Testis (tissue), 3 donors: Measurements from ENCODE around the gene CENATAC. TPM values are rescaled to one million over a fixed set of nuclear protein-coding genes. Genes with fewer than 3 reads are reported as not detected.
"Not testable (repeated sequence)": the region's sequence is repeated elsewhere in the genome, so short reads cannot be mapped to it uniquely, and the experiment has no call there.

Experiments used
- DNase-seq: peaks from one replicate; pipeline ENCODE4 v3.0.0-alpha.2; 2019
- H3K27ac ChIP-seq, 2 donors: fragments of 200-600 bp; sonication (generic); one replicate each; pipeline ENCODE4 v1.5.1; 2019
- H3K27me3 ChIP-seq: fragments of 200-600 bp; sonication (generic); one replicate; pipeline ENCODE4 v1.5.1; 2019
- H3K36me3 ChIP-seq: fragments of 200-600 bp; sonication (generic); one replicate; pipeline ENCODE4 v1.5.1; 2017; ENCODE audit warnings: low read depth; ENCODE audit errors: missing control alignments
- H3K4me1 ChIP-seq: fragments of 200-600 bp; sonication (generic); one replicate; pipeline ENCODE4 v1.5.1; 2019
- H3K4me3 ChIP-seq, 2 donors: fragments of 200-600 bp; sonication (generic); one replicate each; pipeline ENCODE4 v1.5.1; 2017 to 2019
- H3K9me3 ChIP-seq: fragments of 200-600 bp; sonication (generic); one replicate; pipeline ENCODE4 v1.5.1; 2017
- CTCF ChIP-seq, 3 experiments: fragments of 450-650 bp in 2 of 3; fragments of 200-600 bp in 1 of 3; sonication (generic) in 1 of 3; IDR thresholded peaks; one replicate each; pipeline ENCODE4 v1.5.1; 2016 to 2019; ENCODE audit warnings: antibody characterized with exemption in 3 of 3, mild to moderate bottlenecking in 2 of 3, moderate library complexity in 1 of 3
- POLR2A ChIP-seq: fragments of 450-650 bp; IDR thresholded peaks from one replicate; pipeline ENCODE4 v1.6.1; 2017; ENCODE audit warnings: antibody characterized with exemption, mild to moderate bottlenecking, moderate library complexity
- WGBS, 2 donors: methylation state at CpG; one replicate each; pipeline ENCODE4 v1.1.5; 2018; 5-methylcytosine and 5-hydroxymethylcytosine counted together
- intact Hi-C: fragments of 100-400 bp; cut with DNase I; formaldehyde crosslinking; loops from one replicate; pipeline ENCODE4 v1.15.1; 2023; ENCODE audit warnings: low total_unique reads
- microRNA-seq, 2 donors: library from miRNA; unstranded; fragments of <30 nt; microRNA quantifications; one replicate each; pipeline ENCODE4, GENCODE V29; 2016; ENCODE audit warnings: borderline number of aligned reads in 2 of 2, borderline replicate concordance in 1 of 2
- polyA plus RNA-seq: library from polyadenylated mRNA; stranded (reverse); fragments of 350-450 nt; fragmentation: Illumina TruSeq; extraction: RNeasy Lipid Tissue Mini Kit (QIAGEN cat#74804); gene quantifications from one replicate; pipeline ENCODE4 v1.2.3, GENCODE V29; 2014; ENCODE audit warnings: low read depth, low replicate concordance; ENCODE audit not compliant: insufficient read depth
- small RNA-seq, 2 donors: library from RNA; depleted of rRNA; stranded (forward); fragments of <200 nt; gene quantifications; one replicate each; pipeline ENCODE3, GENCODE V24; 2016
- total RNA-seq, 2 donors: library from RNA; depleted of rRNA; stranded (reverse); fragments of >200 nt; gene quantifications; one replicate each; pipeline ENCODE4 v1.2.3, GENCODE V29; 2016

The CENATAC gene
- total and polyA plus RNA-seq, 3 donors from 2014 or later: 16.6 to 74.9 (median 54.8) TPM

- 0 to 1% methylated on average over 8 to 68 of the region's 79 CpGs for WGBS, 2 donors
- H3K4me3 ChIP-seq: peak within 1 kb of the TSS; percentile 90 to 96
- peaks cover 12% of the 10 kb centered on the region for H3K4me1 ChIP-seq
- peak within 1 kb of the TSS; percentile 77 to 83 for H3K27ac ChIP-seq
- TF ChIP-seq POLR2A (peak; percentile 41), CTCF (IDR thresholded peaks at IDR 0.05) (peak in 1 of 3 experiments; percentile 10)
- DNase-seq: peak; percentile 98
- H3K9me3 ChIP-seq: no peaks in the 10 kb centered on the region
- no peaks in the 10 kb centered on the region for H3K27me3 ChIP-seq
- no peaks in the 10 kb centered on the region for H3K36me3 ChIP-seq
- intact Hi-C loops: loop anchor here (5.0 kb wide), 1 partner anchor 40 kb away; a partner anchor contains a TSS
Measured at GRCh38 chr11:119057000-119057769, 59.2 kb downstream of the CENATAC start, which contains the start of gene HYOU1. Gene HYOU1, minus strand, starts transcription at chr11:119057205. Its CDS starts 1,045 bp downstream, at chr11:119056160.

- H3K36me3 ChIP-seq: not testable (repeated sequence)
- intact Hi-C loops: loop anchor here (5.0 kb wide), 1 partner anchor 38 kb away; a partner anchor contains a TSS
Measured at GRCh38 chr11:119059128-119059527, 61.2 kb downstream of the CENATAC start.

GRCh38 chr11:119061256-119061655, 63.3 kb downstream of the CENATAC start:
- intact Hi-C loops: no loop called here
- Histone ChIP-seq H3K27me3 (no peaks in the 10 kb centered on the region), H3K27ac (no peak overlapping the region), H3K9me3 (no peaks in the 10 kb centered on the region), H3K4me1 (peaks cover 12% of the 10 kb centered on the region), H3K36me3 (no peaks in the 10 kb centered on the region), H3K4me3 (no peak overlapping the region)
- no peak for DNase-seq
- 91 to 92% methylated on average over 3 of the region's 3 CpGs for WGBS, 2 donors
- TF ChIP-seq POLR2A: no peak

More at GRCh38 chr11:119059128-119059527, 61.2 kb downstream of the CENATAC start:
- not testable (repeated sequence) for H3K9me3 ChIP-seq, H3K27me3 ChIP-seq, H3K4me3 ChIP-seq, DNase-seq, H3K27ac ChIP-seq
- 93% methylated on average over 26 of the region's 35 CpGs; no CpG with 5 or more reads in 1 of the 2 donors for WGBS, 2 donors
- H3K4me1 ChIP-seq: peaks cover 16% of the 10 kb centered on the region

GRCh38 chr11:119062779-119063178, 64.8 kb downstream of the CENATAC start:
- WGBS, 2 donors: 53 to 60% methylated on average over 5 of the region's 5 CpGs

GRCh38 chr11:119065369-119065768, 67.4 kb downstream of the CENATAC start:
- intact Hi-C loops: no loop called here
- TF ChIP-seq POLR2A: no peak
- TF ChIP-seq CTCF (IDR thresholded peaks at IDR 0.05): peak in 1 of 3 experiments; percentile 20
- H3K36me3 ChIP-seq: no peaks in the 10 kb centered on the region

More at GRCh38 chr11:119062779-119063178, 64.8 kb downstream of the CENATAC start:
- Histone ChIP-seq H3K4me3 (no peak overlapping the region), H3K4me1 (peaks cover 11% of the 10 kb centered on the region), H3K36me3 (no peaks in the 10 kb centered on the region), H3K27me3 (no peaks in the 10 kb centered on the region), H3K9me3 (no peaks in the 10 kb centered on the region), H3K27ac (no peak overlapping the region)
- TF ChIP-seq CTCF (IDR thresholded peaks at IDR 0.05) (no peak), POLR2A (no peak)
- intact Hi-C loops: no loop called here
- peak; percentile 60 for DNase-seq

More at GRCh38 chr11:119065369-119065768, 67.4 kb downstream of the CENATAC start:
- peaks cover 10% of the 10 kb centered on the region for H3K4me1 ChIP-seq
- no peaks in the 10 kb centered on the region for H3K9me3 ChIP-seq
- no peak overlapping the region for H3K4me3 ChIP-seq
- no peak overlapping the region for H3K27ac ChIP-seq
- H3K27me3 ChIP-seq: no peaks in the 10 kb centered on the region
- WGBS, 2 donors: 77 to 79% methylated on average over 4 of the region's 4 CpGs
- peak; percentile 43 for DNase-seq

Small RNA genes lying within 50 kb of the gene (microRNA-seq; reads per million reads assigned to microRNA genes)
- gene MIR3656: 2.8 to 5.6 reads per million in 2 donors

Small RNA genes lying within 50 kb of the gene (small RNA-seq; reads per million reads assigned to genes)
- gene AP003392.2 (0 reads per million in 2 donors), gene RF00017 (0 reads per million in 2 donors), gene RF00019 (0 reads per million in 2 donors)

Other genes starting within 250 kb of the CENATAC start
- gene DDX6, start 207.0 kb upstream of the CENATAC start, total RNA-seq: 100 to 1,000 TPM; 105 to 124 TPM
- 63.5 TPM for gene DDX6, start 207.0 kb upstream of the CENATAC start, polyA plus RNA-seq
- gene CXCR5, start 114.2 kb upstream of the CENATAC start, total RNA-seq: under 1 TPM in 1 of 2 donors, not detected in 1; 0.06 TPM
- 0.22 TPM for gene CXCR5, start 114.2 kb upstream of the CENATAC start, polyA plus RNA-seq
- 10 to 100 TPM; 37.0 to 38.9 TPM for gene BCL9L, start 72.2 kb upstream of the CENATAC start, total RNA-seq
- 30.7 TPM for gene BCL9L, start 72.2 kb upstream of the CENATAC start, polyA plus RNA-seq
- gene UPK2, start 41.8 kb upstream of the CENATAC start, total RNA-seq: under 1 TPM in 1 of 2 donors, not detected in 1; 0.68 TPM
- 0.50 TPM for gene UPK2, start 41.8 kb upstream of the CENATAC start, polyA plus RNA-seq
- 1 to 10 TPM; 5.0 to 8.9 TPM for gene FOXR1, start 26.4 kb upstream of the CENATAC start, total RNA-seq
- gene FOXR1, start 26.4 kb upstream of the CENATAC start, polyA plus RNA-seq: 7.3 TPM
- gene RPS25, start 20.2 kb downstream of the CENATAC start, total RNA-seq: 100 to 1,000 TPM; 654 to 873 TPM
- gene RPS25, start 20.2 kb downstream of the CENATAC start, polyA plus RNA-seq: 642 TPM
- gene TRAPPC4, start 20.6 kb downstream of the CENATAC start, total RNA-seq: 100 to 1,000 TPM in 1 of 2 donors, 10 to 100 TPM in 1; 81.4 to 108 TPM
- 116 TPM for gene TRAPPC4, start 20.6 kb downstream of the CENATAC start, polyA plus RNA-seq
- 10 to 100 TPM; 23.8 to 27.7 TPM for gene SLC37A4, start 32.7 kb downstream of the CENATAC start, total RNA-seq
- gene SLC37A4, start 32.7 kb downstream of the CENATAC start, polyA plus RNA-seq: 26.0 TPM
- 100 to 1,000 TPM; 126 to 127 TPM for gene HYOU1, start 59.1 kb downstream of the CENATAC start, total RNA-seq
- 209 TPM for gene HYOU1, start 59.1 kb downstream of the CENATAC start, polyA plus RNA-seq
- gene VPS11, start 69.7 kb downstream of the CENATAC start, total RNA-seq: 10 to 100 TPM; 50.7 to 56.7 TPM
- gene VPS11, start 69.7 kb downstream of the CENATAC start, polyA plus RNA-seq: 60.5 TPM
- 10 to 100 TPM; 17.0 to 17.3 TPM for gene HMBS, start 86.7 kb downstream of the CENATAC start, total RNA-seq
- gene HMBS, start 86.7 kb downstream of the CENATAC start, polyA plus RNA-seq: 14.0 TPM
- 10 to 100 TPM; 29.4 to 35.5 TPM for gene DPAGT1, start 103.7 kb downstream of the CENATAC start, total RNA-seq
- gene DPAGT1, start 103.7 kb downstream of the CENATAC start, polyA plus RNA-seq: 24.6 TPM
- 10 to 100 TPM; 11.7 to 12.3 TPM for gene C2CD2L, start 109.2 kb downstream of the CENATAC start, total RNA-seq
- 7.8 TPM for gene C2CD2L, start 109.2 kb downstream of the CENATAC start, polyA plus RNA-seq
- 10 to 100 TPM; 58.3 to 58.7 TPM for gene HINFP, start 123.4 kb downstream of the CENATAC start, total RNA-seq
- gene HINFP, start 123.4 kb downstream of the CENATAC start, polyA plus RNA-seq: 38.3 TPM
- gene ABCG4, start 150.9 kb downstream of the CENATAC start, total RNA-seq: 1 to 10 TPM; 3.9 to 5.4 TPM
- gene ABCG4, start 150.9 kb downstream of the CENATAC start, polyA plus RNA-seq: 11.2 TPM
- 10 to 100 TPM; 16.2 to 21.4 TPM for gene NLRX1, start 170.6 kb downstream of the CENATAC start, total RNA-seq
- gene NLRX1, start 170.6 kb downstream of the CENATAC start, polyA plus RNA-seq: 9.4 TPM
- under 1 TPM in 1 of 2 donors, not detected in 1; 0.94 TPM for gene NHERF4, start 187.3 kb downstream of the CENATAC start, total RNA-seq
- gene NHERF4, start 187.3 kb downstream of the CENATAC start, polyA plus RNA-seq: 1.0 TPM
- gene CBL, start 208.2 kb downstream of the CENATAC start, total RNA-seq: 10 to 100 TPM; 59.3 to 65.7 TPM
- gene CBL, start 208.2 kb downstream of the CENATAC start, polyA plus RNA-seq: 58.5 TPM